ENCODE data around the gene ME3.

- TF ChIP-seq REST (IDR thresholded peaks at IDR 0.05; ENCODE audit: low read depth) = no peak
- TF ChIP-seq MAX (IDR thresholded peaks at IDR 0.05) = peak; percentile 56; the same call in 1 of the 2 replicates
- no peak for TF ChIP-seq RAD21 (IDR thresholded peaks at IDR 0.05; ENCODE audit: low read depth)
- TF ChIP-seq USF1 (IDR thresholded peaks at IDR 0.05) = peak; percentile 4; the same call in 1 of the 2 replicates
- TF ChIP-seq YY1 (IDR thresholded peaks at IDR 0.05; ENCODE audit: low read depth) = no peak
- no peak for TF ChIP-seq CREB1 (IDR thresholded peaks at IDR 0.05; ENCODE audit: low read depth)
- no peak for TF ChIP-seq EGR1 (IDR thresholded peaks at IDR 0.05)
- no peak for TF ChIP-seq TAF1 (IDR thresholded peaks at IDR 0.05; ENCODE audit: low read depth)
- peak; percentile 24; the same call in 1 of the 2 replicates for TF ChIP-seq CEBPB (IDR thresholded peaks at IDR 0.05)
- peak; percentile 92 for TF ChIP-seq TCF12 (IDR thresholded peaks at IDR 0.05; ENCODE audit: low read depth)
Measured at GRCh38 chr11:86592659-86593451, 79.6 kb downstream of the ME3 start.

All from Ishikawa (cell line).